H54 (cell line): Measurements from ENCODE around the gene GLI3.
"Not testable (repeated sequence)": the region's sequence is repeated elsewhere in the genome, so short reads cannot be mapped to it uniquely, and the experiment has no call there.

Experiments
- DNase-seq: peaks from one replicate; pipeline ENCODE4 v3.0.0; 2011; ENCODE audit warnings: low spot score, mixed read lengths; ENCODE audit not compliant: insufficient read length
- FAIRE-seq: peaks from 3 replicates; lab custom pipeline; 2011; peaks lifted over from hg19 to GRCh38; lab: Jason Lieb, UNC
- POLR2A ChIP-seq: IDR thresholded peaks from 2 replicates; pipeline ENCODE4 v1.6.1; 2011; ENCODE audit warnings: low read depth, mild to moderate bottlenecking, low read length

Gene GLI3

DNA sequence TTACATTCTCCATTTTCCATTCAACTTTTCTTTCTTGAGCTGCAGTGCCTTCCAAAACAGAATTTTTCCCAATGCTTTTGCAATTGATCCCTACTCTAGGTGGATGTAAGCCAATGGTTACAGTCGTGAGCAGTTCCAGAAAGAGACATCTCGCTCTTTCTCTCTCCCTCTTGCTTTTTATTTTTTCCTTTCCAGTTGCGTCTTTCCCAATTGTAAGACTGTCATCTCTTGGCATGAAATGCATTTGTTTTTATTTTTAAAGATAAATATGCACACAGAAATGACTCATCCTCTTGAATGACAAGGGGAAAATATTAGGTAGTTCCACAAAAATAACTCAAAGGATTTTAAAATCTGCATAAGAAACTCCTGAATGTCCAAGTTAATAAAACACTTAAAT lies 25.1 kb downstream of the GLI3 start:
- TF ChIP-seq POLR2A = no peak
- no peak for FAIRE-seq
- no peak for DNase-seq

DNA sequence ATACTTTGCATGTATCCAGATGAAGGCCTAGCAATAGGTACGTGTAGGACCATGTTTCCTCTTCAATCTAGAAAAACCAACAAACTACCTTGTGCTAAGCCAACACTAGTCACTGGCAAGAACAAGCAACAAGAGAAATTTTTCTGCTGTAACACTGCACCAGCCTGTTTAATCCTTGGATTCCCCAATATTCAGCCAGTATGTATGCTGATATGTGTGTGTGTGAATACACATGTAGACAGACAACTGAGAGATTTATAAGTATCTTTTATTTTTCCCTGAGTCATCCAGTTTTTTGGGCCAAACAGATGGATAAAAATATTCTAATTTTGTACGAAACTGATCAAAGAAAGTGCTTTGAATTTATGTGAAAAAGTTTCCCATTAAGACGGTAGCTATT lies 26.2 kb downstream of the GLI3 start:
- no peak for TF ChIP-seq POLR2A
- FAIRE-seq (peak; percentile 85), DNase-seq (no peak)

- DNase-seq = no peak
- TF ChIP-seq POLR2A = no peak
- no peak for FAIRE-seq
Measured at GRCh38 chr7:42210333-42210732, 26.7 kb downstream of the GLI3 start.

GRCh38 chr7:42209085-42209484 lies 27.9 kb downstream of the GLI3 start:
- not testable (repeated sequence) for DNase-seq, FAIRE-seq

- no peak for TF ChIP-seq POLR2A
- DNase-seq = no peak
- FAIRE-seq = peak; percentile 41
Measured at GRCh38 chr7:42208572-42208971, 28.4 kb downstream of the GLI3 start.

DNA sequence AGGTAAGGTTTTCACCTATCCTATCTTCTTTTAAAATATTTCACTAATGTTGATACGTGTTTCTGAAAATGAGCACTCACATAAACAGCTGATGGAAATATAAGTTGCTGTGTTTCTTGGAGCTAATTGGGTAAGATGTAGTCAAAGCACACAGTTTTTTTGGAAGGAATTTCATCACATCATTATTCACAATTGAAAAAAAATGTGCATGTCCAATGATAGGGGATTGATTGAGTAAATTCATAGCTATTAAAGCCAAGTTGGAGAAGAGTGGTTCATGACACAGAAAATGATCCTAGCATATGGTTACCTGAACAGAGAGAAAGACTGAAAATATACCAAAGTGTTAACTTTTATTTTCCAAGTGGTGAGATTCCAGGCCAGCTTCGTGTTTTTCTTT lies 29.6 kb downstream of the GLI3 start:
- FAIRE-seq = no peak
- DNase-seq = no peak
- no peak for TF ChIP-seq POLR2A

DNA sequence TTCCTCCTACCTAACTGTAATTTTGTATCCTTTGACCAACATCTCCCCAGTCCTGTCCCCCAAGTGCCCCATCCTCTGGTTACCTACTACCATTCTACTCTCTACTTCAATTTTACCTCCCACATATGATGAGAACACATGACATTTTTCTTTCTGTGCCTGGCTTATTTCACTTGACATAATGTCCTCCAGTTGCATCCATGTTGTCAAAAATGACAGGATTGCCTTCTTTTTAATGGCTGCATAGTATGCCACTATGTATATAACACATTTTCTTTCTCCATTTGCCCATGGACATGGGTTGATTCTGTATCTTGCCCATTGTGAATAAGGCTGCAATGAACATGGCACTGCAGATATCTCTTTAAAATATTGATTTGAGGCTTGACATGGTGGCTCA lies 33.7 kb downstream of the GLI3 start:
- no peak for TF ChIP-seq POLR2A
- FAIRE-seq (no peak), DNase-seq (no peak)

DNA sequence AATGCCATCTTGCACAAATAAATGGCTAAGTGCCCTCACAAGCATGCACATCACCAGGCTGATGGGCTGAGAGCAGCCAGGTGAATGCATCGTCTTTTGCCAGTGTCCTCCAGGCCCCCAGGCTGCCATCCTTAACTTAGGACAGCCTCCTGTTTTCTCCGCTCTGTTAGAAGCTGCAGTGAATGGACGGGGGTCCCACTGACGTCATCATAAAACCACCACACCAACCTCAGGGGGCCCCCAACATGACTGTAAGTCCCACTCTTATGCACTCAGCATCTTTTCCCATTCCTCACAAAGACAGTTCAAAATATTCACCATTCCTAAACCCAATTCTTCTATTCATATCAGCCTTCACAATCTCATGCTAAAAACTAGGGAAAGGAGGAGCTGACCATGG lies 34.4 kb downstream of the GLI3 start:
- FAIRE-seq (no peak), DNase-seq (no peak)
- no peak for TF ChIP-seq POLR2A

GRCh38 chr7:42198974-42199668 lies 37.9 kb downstream of the GLI3 start:
- DNase-seq = no peak
- TF ChIP-seq POLR2A = no peak
- no peak for FAIRE-seq

GRCh38 chr7:42198296-42198695 lies 38.7 kb downstream of the GLI3 start:
- no peak for FAIRE-seq
- TF ChIP-seq POLR2A = no peak
- DNase-seq = no peak

- DNase-seq = no peak
- no peak for FAIRE-seq
- no peak for TF ChIP-seq POLR2A
Measured at GRCh38 chr7:42197451-42197850, 39.6 kb downstream of the GLI3 start.

DNA sequence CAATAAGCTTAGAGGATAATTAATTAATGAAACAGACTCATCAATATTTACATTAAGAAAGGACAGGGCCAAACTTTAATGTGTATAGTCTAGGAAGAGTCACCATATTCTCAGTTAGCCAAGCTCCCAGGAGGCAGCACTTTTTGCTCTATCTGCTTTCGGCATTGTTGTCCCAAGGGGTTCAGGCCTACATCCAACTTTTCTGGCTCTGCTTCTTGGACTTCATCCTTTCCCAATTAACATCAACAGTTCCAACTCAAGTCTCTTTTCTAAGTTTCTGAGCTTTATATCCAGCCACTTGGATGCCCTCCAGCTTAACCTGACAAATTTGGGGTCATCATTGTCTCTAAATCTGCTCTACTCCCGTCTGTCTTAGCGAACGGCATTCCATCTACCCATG lies 42.8 kb downstream of the GLI3 start:
- no peak for FAIRE-seq
- TF ChIP-seq POLR2A = no peak
- DNase-seq = no peak

- no peak for TF ChIP-seq POLR2A
- DNase-seq (no peak), FAIRE-seq (no peak)
Measured at GRCh38 chr7:42193471-42194129, 43.4 kb downstream of the GLI3 start.

GRCh38 chr7:42192851-42193461 lies 44.1 kb downstream of the GLI3 start:
- FAIRE-seq (no peak), DNase-seq (no peak)
- no peak for TF ChIP-seq POLR2A

DNA sequence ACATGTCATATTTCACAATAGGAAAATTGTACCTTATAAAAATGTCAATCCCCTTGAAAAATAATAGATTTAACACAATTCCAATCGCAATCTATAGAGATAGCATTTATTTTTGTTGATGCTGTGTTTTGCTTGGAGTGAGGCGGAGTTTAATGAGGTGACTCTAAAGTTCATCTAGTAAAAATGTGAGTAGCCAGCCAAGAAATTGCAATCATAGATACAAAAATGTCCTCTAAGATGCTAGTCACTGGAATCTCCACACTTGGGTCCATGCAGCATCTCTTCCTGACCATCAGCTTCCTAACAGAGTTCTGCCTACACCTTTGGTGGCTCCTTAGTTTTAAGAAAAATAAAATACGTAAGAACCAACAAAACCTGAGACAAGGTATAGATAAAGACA lies 44.9 kb downstream of the GLI3 start:
- FAIRE-seq (peak; percentile 11), DNase-seq (no peak)
- TF ChIP-seq POLR2A = no peak

DNA sequence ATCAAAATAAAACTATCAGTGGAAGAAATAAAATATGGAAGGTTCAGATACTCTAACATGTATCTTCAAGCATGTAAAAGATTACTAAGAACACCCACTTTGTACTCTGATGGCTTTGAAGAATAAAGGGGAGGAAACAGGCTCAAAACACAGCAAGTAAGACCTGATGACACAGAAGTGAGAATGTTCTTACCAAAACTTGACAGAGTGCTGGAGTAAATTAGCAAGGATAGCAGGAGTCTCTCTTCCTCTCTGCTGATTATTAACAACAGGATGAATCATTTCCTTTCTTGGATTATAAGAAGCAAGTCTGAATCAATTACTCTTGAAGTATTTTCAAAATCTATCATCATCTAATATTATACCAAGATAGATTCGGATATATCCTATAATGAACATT lies 47.5 kb downstream of the GLI3 start:
- no peak for DNase-seq
- no peak for TF ChIP-seq POLR2A
- no peak for FAIRE-seq
